Esophagus muscularis mucosa (tissue), 3 donors: Measurements from ENCODE around the gene GALNT2.

Source experiments
- CTCF ChIP-seq, 3 experiments: fragments of 200-600 bp in 2 of 3; fragments of 450-650 bp in 1 of 3; sonication (generic) in 2 of 3; IDR thresholded peaks; one replicate each; pipeline ENCODE4 v1.5.1; 2017 to 2019; ENCODE audit warnings: antibody characterized with exemption in 3 of 3, mild to moderate bottlenecking in 2 of 3, moderate library complexity in 1 of 3
- POLR2A ChIP-seq: fragments of 450-650 bp; IDR thresholded peaks from one replicate; pipeline ENCODE4 v1.6.1; 2017; ENCODE audit warnings: antibody characterized with exemption, moderate library complexity, mild to moderate bottlenecking, low read depth
- POLR2AphosphoS5 ChIP-seq, 2 donors: sonication (generic); formaldehyde crosslinking; IDR thresholded peaks; one replicate each; pipeline ENCODE4 v1.6.1; 2017; ENCODE audit warnings: antibody characterized with exemption in 2 of 2

- no peak for TF ChIP-seq POLR2A
- TF ChIP-seq POLR2AphosphoS5 (IDR thresholded peaks at IDR 0.05) = no peak
- TF ChIP-seq CTCF (IDR thresholded peaks at IDR 0.05) = no peak
These were observed 248.1 kb downstream of the GALNT2 start for GRCh38 chr1:230315099-230315498.
